Measurements from ENCODE around the gene SLC37A1. TPM values are rescaled to one million over a fixed set of nuclear protein-coding genes. Genes with fewer than 3 reads are reported as not detected.

Gene SLC37A1
- total RNA-seq, 1 experiment from 2014 or later, result 37.7 TPM

GRCh38 chr21:42471206-42471605, 42.4 kb upstream of the SLC37A1 start:
- H3K79me2 ChIP-seq (ENCODE audit: insufficient read depth, low read length), result no peaks in the 10 kb centered on the region
- no peak overlapping the region for H2BK15ac ChIP-seq (ENCODE audit: low read depth, low read length)
- no peaks in the 10 kb centered on the region for H3K79me1 ChIP-seq (ENCODE audit: insufficient read depth, low read depth, low read length, poor library complexity, severe bottlenecking)
- H2BK5ac ChIP-seq (ENCODE audit: insufficient read length, low read length), result no peak overlapping the region
- no peak overlapping the region for H2BK120ac ChIP-seq (ENCODE audit: low read depth, low read length, poor library complexity, severe bottlenecking)
- no peak overlapping the region for H3K27ac ChIP-seq (ENCODE audit: insufficient read length, low read depth, low read length)
- H4K5ac ChIP-seq (ENCODE audit: insufficient read length, low read depth, low read length), result no peak overlapping the region
- no peak for DNase-seq
- no peak overlapping the region for H3K27ac Mint-ChIP-seq
- no peak overlapping the region for H3K23ac ChIP-seq (ENCODE audit: insufficient read length, low read depth, low read length)
- H3K36me3 Mint-ChIP-seq (ENCODE audit: insufficient read depth in 1 of 3, low read depth in 3 of 3), result no peaks in the 10 kb centered on the region
- H3K4ac ChIP-seq (ENCODE audit: low read depth, low read length), result no peak overlapping the region
- H3K4me2 ChIP-seq (ENCODE audit: insufficient read depth, insufficient read length, low read length), result no peak overlapping the region
- no peak overlapping the region for H4K91ac ChIP-seq (ENCODE audit: insufficient read length, low read depth, low read length)
- H3K4me3 Mint-ChIP-seq, result no peak overlapping the region
- H3K9me3 Mint-ChIP-seq, result no peaks in the 10 kb centered on the region
- H2AK5ac ChIP-seq (ENCODE audit: insufficient read length, low read length), result no peak overlapping the region
- no peaks in the 10 kb centered on the region for H3K23me2 ChIP-seq (ENCODE audit: insufficient read length, low read depth, low read length, poor library complexity, severe bottlenecking)
- no peak overlapping the region for H3K18ac ChIP-seq (ENCODE audit: insufficient read length, low read depth, low read length)
- no peaks in the 10 kb centered on the region for H3K9me3 ChIP-seq (ENCODE audit: control insufficient read depth, low read depth, low read length)
- H3K14ac ChIP-seq (ENCODE audit: insufficient read depth, low read length), result no peak overlapping the region; the same call in 1 of the 2 replicates
- no peaks in the 10 kb centered on the region for H4K20me1 ChIP-seq (ENCODE audit: control insufficient read depth, insufficient read depth, insufficient read length)
- peaks cover 12% of the 10 kb centered on the region; the same call in 1 of the 2 replicates for H3K4me1 ChIP-seq (ENCODE audit: insufficient read depth, low read length)
- H3K4me1 Mint-ChIP-seq, result peaks cover 29 to 30% of the 10 kb centered on the region in 2 experiments
- no peak overlapping the region for H4K8ac ChIP-seq (replicated peaks; ENCODE audit: insufficient read length, low read depth, low read length)
- no peak overlapping the region for H3K9ac ChIP-seq (ENCODE audit: extremely low read depth, insufficient read length, low read length)
- H3K27me3 ChIP-seq (ENCODE audit: insufficient read depth, low read length), result no peaks in the 10 kb centered on the region
- no peak overlapping the region for H2BK20ac ChIP-seq (ENCODE audit: low read depth, low read length, poor library complexity, severe bottlenecking)
- no peak overlapping the region for H3T11ph ChIP-seq (ENCODE audit: low read length)
- TF ChIP-seq CTCF (conservative IDR thresholded peaks at IDR 0.05), result no peak
- no CpG with 5 or more reads among the region's 9 CpGs for WGBS (ENCODE audit: extremely low coverage, insufficient read length, low lambda C conversion rate)
- H2BK12ac ChIP-seq (ENCODE audit: insufficient read length, low read depth, low read length), result no peak overlapping the region
- peaks cover 8% of the 10 kb centered on the region for H3K27me3 Mint-ChIP-seq (ENCODE audit: low read depth)
- no peak overlapping the region for H2AFZ ChIP-seq (ENCODE audit: low read length)
- H3K56ac ChIP-seq (ENCODE audit: insufficient read length, low read depth, low read length), result no peak overlapping the region
